ENCODE measurements around the gene HEPN1.
"Not testable (repeated sequence)": the region's sequence is repeated elsewhere in the genome, so short reads cannot be mapped to it uniquely, and the experiment has no call there.

Gene HEPN1

GRCh38 chr11:124942466-124943253 lies 23.6 kb downstream of the HEPN1 start:
- no peak for DNase-seq

DNA sequence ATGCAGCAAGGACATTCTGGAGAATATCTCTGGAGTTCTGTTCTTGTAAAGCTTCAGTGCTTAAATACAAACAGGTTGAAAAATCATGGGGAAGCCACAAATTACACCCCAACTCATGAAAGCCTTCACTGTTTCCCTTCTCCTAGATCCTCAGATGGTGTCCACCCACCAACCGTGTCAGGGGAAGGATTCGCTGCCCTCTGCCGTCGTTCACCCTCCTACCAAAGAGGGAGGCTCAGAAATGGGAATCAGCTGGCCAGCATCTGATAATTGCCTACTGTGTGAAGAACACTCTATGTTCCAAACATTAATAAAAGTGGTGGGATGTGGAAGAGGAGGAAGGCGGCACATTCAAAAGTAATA lies 24.2 kb downstream of the HEPN1 start:
- no peak for DNase-seq

- DNase-seq = no peak
These were observed 24.7 kb downstream of the HEPN1 start for GRCh38 chr11:124943741-124944140.

DNA sequence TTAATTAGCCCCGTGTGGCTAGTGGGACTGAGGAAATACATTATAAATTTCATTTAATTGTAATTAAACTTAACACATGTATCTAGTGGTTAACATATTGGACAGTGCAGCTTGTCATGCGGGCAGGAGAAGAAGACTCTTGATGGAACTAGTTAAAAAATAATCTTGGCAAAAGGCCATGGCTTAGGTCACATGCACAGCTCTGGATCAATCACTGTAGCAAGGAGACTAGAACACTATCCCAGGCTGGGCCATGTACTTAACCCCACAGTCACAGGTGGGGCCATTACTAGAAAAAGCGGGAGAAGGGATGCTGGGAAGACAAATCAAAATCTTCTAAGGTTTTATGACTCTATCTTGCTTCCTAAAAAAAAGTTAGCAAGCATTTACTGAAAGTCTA lies 25.5 kb downstream of the HEPN1 start:
- DNase-seq = no peak

GRCh38 chr11:124945826-124946225 lies 26.8 kb downstream of the HEPN1 start:
- DNase-seq = no peak

- peak; percentile 14 for DNase-seq
These were observed 27.7 kb downstream of the HEPN1 start for GRCh38 chr11:124946735-124947141.

DNA sequence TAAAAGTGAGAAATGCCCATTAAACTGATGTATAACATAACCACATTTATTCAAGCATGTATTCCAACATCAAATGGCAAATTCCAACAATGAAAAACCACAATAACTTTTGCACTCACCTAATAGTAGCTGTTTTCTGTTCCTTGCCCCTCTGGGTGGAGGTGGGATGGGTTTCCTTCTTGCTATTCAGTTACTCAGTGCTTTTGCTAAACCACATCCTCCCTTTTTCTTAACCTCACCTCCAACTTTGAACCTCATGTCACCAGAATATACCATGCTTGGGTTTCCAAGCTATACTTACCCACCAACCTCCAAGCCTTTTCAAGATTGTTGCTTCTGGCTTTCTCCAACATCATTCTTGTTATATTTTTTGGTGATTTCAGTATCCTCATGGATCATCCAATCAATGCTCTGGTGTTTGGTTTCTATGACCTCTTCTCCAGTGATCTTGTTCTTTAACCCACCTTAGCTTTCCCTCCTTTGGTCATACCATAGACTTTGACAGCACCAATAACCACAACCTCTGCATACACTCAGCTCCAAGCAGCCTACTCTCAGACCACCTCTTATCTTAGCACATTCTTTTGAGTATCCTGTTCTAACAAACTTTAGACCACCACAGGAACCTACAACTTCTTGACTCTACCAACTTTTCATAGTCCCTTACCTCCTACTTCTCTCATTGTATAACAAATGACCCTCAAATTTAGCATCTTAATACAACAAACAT lies 31.7 kb downstream of the HEPN1 start:
- no peak for DNase-seq

GRCh38 chr11:124951341-124951740 lies 32.3 kb downstream of the HEPN1 start:
- DNase-seq = no peak

DNA sequence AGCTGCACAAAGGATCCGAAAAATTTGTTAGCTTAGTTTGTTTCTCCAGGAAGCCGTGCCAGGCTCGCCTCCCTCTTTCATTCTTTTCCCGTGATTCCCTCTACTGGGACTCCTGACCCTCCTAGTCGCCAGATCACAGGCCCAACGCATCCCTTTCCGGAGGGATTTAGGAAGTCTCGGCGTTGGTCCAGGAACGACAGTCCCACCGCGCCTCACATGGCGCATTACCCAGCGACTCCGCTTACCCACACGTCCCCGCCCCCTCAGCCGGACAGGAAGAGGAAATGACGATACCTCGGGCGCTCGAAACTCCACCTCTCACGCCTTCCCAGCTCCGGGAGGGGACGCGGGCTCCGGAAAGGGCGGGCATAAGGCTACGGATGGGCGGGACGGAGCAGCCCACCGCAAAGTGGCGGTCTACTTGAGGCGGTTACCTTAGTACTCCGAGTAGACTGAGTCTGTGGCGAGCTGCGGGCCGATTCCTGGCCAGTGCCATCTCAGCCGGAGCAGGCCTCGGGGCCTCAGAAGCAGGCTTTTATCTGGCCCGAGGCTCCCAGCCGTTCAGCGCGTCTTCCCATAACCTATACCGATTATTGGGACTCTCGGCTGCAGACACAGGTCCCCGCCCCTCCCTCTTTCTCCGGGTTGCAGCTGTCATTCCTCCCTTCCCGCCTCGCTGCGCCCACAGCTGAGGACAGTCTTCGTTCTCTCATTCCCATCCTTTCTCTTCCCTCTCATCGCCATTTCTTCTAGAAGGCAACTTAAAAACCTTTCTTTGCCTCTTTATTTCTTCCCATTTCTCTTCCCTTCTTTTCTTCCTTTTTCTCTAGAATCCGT lies 34.9 kb downstream of the HEPN1 start, which contains the start of gene CCDC15:
Gene CCDC15 (plus strand): TSS at position 450 of the 837 bp plus-strand sequence. CDS start 531 bp downstream, outside the sequence.
- DNase-seq = peak; percentile 98

DNA sequence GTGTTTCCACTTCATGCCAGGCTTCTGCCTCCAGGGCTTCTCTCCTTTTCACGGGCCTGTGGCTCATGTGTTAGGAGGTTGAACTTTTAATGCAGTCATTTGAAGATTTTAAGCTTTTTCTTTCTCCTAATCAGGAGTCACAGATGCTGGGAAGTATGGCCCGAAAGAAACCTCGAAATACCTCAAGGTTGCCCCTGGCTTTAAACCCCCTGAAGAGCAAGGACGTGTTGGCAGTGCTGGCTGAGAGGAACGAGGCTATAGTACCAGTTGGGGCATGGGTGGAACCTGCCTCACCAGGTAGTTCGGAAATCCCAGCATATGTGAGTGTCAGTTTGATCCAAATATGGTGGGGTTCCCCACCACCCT lies 35.5 kb downstream of the HEPN1 start:
- no peak for DNase-seq

DNA sequence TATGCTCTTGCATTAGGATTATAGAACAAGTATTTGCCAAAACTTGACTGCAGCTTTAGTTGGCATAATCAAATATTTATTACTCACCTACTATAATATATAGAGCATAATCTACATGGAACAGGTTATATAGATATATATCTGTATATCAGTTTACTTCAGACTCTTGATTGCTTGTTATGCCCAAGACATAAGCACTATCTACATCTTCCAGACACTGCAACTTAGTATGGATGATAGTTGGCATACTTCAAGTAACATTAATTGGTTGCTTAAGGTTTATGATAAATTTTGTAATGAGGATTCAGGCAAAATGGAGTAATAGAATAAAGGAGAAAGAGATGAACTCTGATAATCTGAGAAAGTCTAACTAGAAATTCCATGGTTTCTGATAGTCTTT lies 36.0 kb downstream of the HEPN1 start:
- DNase-seq = no peak

- peak; percentile 80 for DNase-seq
These were observed 43.0 kb downstream of the HEPN1 start for GRCh38 chr11:124961972-124962609.

- not testable (repeated sequence) for DNase-seq
These were observed 49.1 kb downstream of the HEPN1 start for GRCh38 chr11:124968197-124968596.
